Measurements from ENCODE around the gene DNAJC11. TPM values are rescaled to one million over a fixed set of nuclear protein-coding genes. Genes with fewer than 3 reads are reported as not detected.

Gene DNAJC11
- total RNA-seq, 2 donors from 2014 or later, result 25.3 to 48.0 TPM

GRCh38 chr1:6585081-6585722, 116.4 kb downstream of the DNAJC11 start:
- Histone ChIP-seq H3K27ac (no peak overlapping the region), H3K4me3 (no peak overlapping the region), H3K9me3 (no peaks in the 10 kb centered on the region), H3K36me3 (peaks cover 24% of the 10 kb centered on the region), H3K4me1 (peaks cover 0 to 75% of the 10 kb centered on the region in 2 donors), H3K27me3 (no peaks in the 10 kb centered on the region)
- TF ChIP-seq, protein P1, sequence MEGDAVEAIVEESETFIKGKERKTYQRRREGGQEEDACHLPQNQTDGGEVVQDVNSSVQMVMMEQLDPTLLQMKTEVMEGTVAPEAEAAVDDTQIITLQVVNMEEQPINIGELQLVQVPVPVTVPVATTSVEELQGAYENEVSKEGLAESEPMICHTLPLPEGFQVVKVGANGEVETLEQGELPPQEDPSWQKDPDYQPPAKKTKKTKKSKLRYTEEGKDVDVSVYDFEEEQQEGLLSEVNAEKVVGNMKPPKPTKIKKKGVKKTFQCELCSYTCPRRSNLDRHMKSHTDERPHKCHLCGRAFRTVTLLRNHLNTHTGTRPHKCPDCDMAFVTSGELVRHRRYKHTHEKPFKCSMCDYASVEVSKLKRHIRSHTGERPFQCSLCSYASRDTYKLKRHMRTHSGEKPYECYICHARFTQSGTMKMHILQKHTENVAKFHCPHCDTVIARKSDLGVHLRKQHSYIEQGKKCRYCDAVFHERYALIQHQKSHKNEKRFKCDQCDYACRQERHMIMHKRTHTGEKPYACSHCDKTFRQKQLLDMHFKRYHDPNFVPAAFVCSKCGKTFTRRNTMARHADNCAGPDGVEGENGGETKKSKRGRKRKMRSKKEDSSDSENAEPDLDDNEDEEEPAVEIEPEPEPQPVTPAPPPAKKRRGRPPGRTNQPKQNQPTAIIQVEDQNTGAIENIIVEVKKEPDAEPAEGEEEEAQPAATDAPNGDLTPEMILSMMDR (IDR thresholded peaks at IDR 0.05), result no peak
- no peak for DNase-seq (ENCODE audit: low spot score)

Other genes with a start within 250 kb of the DNAJC11 start
- gene TNFRSF25, start 235.6 kb downstream of the DNAJC11 start, total RNA-seq, result 1 to 10 TPM; 4.4 to 7.4 TPM
- gene PLEKHG5, start 210.1 kb downstream of the DNAJC11 start, total RNA-seq, result 1 to 10 TPM; 7.0 to 7.9 TPM
- gene NOL9, start 147.3 kb downstream of the DNAJC11 start, total RNA-seq, result 10 to 100 TPM; 15.4 to 15.6 TPM
- not detected for gene TAS1R1, start 146.5 kb downstream of the DNAJC11 start, total RNA-seq
- 1 to 10 TPM; 4.0 to 9.0 TPM for gene ZBTB48, start 121.8 kb downstream of the DNAJC11 start, total RNA-seq
- gene KLHL21, start 98.9 kb downstream of the DNAJC11 start, total RNA-seq, result 10 to 100 TPM; 61.6 to 83.0 TPM
- 1 to 10 TPM; 5.0 to 8.1 TPM for gene PHF13, start 88.1 kb downstream of the DNAJC11 start, total RNA-seq
- 10 to 100 TPM; 14.6 to 21.4 TPM for gene THAP3, start 76.9 kb downstream of the DNAJC11 start, total RNA-seq
- 100 to 1,000 TPM; 132 to 190 TPM for gene CAMTA1, start 83.6 kb upstream of the DNAJC11 start, total RNA-seq

Measured in right atrium auricular region (tissue), 2 donors.